Hepatocyte (in vitro differentiated cells): Measurements from ENCODE around the gene MIPOL1.

Source experiments
- EZH2 ChIP-seq: fragments of 200-600 bp; sonication (generic); IDR thresholded peaks from 2 replicates; pipeline ENCODE4 v1.6.1; 2016; ENCODE audit warnings: antibody characterized with exemption, mild to moderate bottlenecking, borderline replicate concordance
- TF ChIP-seq, protein P1 (sequence below): fragments of 200-600 bp; sonication (generic); IDR thresholded peaks from 2 replicates; pipeline ENCODE4 v1.5.1; 2016; ENCODE audit warnings: antibody characterized with exemption, mild to moderate bottlenecking; ENCODE audit not compliant: poor library complexity

DNA sequence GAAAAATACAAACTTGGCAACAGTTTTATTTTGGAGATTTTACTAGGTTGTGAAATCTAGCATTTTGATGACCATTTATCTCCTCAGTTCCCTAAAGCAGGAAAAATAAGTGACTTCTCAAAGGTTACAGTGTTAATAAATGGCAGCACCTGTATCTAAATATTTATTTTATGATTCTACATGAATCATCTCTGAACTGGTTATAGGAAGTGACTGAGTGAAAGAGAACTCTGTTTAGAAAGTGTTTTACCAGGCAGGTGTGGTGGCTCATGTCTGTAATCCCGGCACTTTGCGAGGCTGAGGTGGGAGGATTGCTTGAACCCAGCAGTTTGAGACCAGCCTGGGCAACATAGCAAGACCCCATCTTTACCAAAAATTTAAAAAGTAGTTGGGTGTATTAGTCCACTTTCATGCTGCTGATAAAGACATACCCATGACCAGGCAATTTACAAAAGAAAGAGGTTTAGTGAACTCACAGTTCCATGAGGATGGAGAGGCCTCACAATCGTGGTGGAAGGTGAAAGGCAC is 26.3 kb downstream of the MIPOL1 start:
- TF ChIP-seq, protein P1, sequence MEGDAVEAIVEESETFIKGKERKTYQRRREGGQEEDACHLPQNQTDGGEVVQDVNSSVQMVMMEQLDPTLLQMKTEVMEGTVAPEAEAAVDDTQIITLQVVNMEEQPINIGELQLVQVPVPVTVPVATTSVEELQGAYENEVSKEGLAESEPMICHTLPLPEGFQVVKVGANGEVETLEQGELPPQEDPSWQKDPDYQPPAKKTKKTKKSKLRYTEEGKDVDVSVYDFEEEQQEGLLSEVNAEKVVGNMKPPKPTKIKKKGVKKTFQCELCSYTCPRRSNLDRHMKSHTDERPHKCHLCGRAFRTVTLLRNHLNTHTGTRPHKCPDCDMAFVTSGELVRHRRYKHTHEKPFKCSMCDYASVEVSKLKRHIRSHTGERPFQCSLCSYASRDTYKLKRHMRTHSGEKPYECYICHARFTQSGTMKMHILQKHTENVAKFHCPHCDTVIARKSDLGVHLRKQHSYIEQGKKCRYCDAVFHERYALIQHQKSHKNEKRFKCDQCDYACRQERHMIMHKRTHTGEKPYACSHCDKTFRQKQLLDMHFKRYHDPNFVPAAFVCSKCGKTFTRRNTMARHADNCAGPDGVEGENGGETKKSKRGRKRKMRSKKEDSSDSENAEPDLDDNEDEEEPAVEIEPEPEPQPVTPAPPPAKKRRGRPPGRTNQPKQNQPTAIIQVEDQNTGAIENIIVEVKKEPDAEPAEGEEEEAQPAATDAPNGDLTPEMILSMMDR, result no peak
- TF ChIP-seq EZH2, result no peak
